ENCODE results near the gene ADAT3.

- TF ChIP-seq ZNF214 (tag by site-specific recombination; IDR thresholded peaks at IDR 0.05; ENCODE audit: borderline replicate concordance), result no peak
- no peak for TF ChIP-seq HIC1 (tag by site-specific recombination; IDR thresholded peaks at IDR 0.05)
- no peak for TF ChIP-seq CTCF (tag by site-specific recombination; IDR thresholded peaks at IDR 0.05)
- no peak for TF ChIP-seq KLF17 (tag by site-specific recombination; IDR thresholded peaks at IDR 0.05)
Measured at GRCh38 chr19:1920644-1921043, 15.4 kb downstream of the ADAT3 start.
